Activated T-cell treated with anti-CD3 and anti-CD28 coated beads, Interleukin-2, amount 50 U/mL, for 1 hour (primary cell): ENCODE data around the gene SLC39A5.

Experiments used
- DNase-seq: peaks from one replicate; pipeline ENCODE4 v3.0.0-alpha.2; 2020

SLC39A5 gene

GRCh38 chr12:56219840-56220239, 10.0 kb upstream of the SLC39A5 start:
- DNase-seq, result no peak

- no peak for DNase-seq
These were observed 9.1 kb upstream of the SLC39A5 start for GRCh38 chr12:56220611-56221231.

GRCh38 chr12:56221232-56221756, 8.6 kb upstream of the SLC39A5 start:
- DNase-seq, result no peak

- peak; percentile 93 for DNase-seq
These were observed 7.9 kb upstream of the SLC39A5 start, which contains the start of gene RNF41 for GRCh38 chr12:56221757-56222530. TSS of gene RNF41 (minus strand) at chr12:56221922. CDS start at chr12:56214047, 7,875 bp downstream.

GRCh38 chr12:56222531-56222895, 7.3 kb upstream of the SLC39A5 start:
- DNase-seq, result no peak

- DNase-seq, result no peak
These were observed 6.2 kb upstream of the SLC39A5 start for GRCh38 chr12:56223571-56224101.

GRCh38 chr12:56224102-56224701, 5.6 kb upstream of the SLC39A5 start, which contains the start of gene NABP2:
TSS of gene NABP2 (plus strand) at chr12:56224342. CDS start at chr12:56224857, 515 bp downstream.
- DNase-seq, result peak; percentile 91

GRCh38 chr12:56224954-56225353, 4.9 kb upstream of the SLC39A5 start:
- DNase-seq, result no peak

- no peak for DNase-seq
These were observed 769 bp upstream of the SLC39A5 start for GRCh38 chr12:56229082-56229481.

- no peak for DNase-seq
These were observed 757 bp downstream of the SLC39A5 start for GRCh38 chr12:56230432-56231183.

GRCh38 chr12:56231184-56231582, 1.3 kb downstream of the SLC39A5 start:
- DNase-seq, result no peak

GRCh38 chr12:56234746-56235436, 5.0 kb downstream of the SLC39A5 start:
- DNase-seq, result no peak

- no peak for DNase-seq
These were observed 6.2 kb downstream of the SLC39A5 start for GRCh38 chr12:56236091-56236490.

- DNase-seq, result no peak
These were observed 7.1 kb downstream of the SLC39A5 start for GRCh38 chr12:56236985-56237384.

- no peak for DNase-seq
These were observed 7.7 kb downstream of the SLC39A5 start for GRCh38 chr12:56237552-56237951.

GRCh38 chr12:56241424-56242303, 11.8 kb downstream of the SLC39A5 start:
- no peak for DNase-seq

GRCh38 chr12:56242986-56243385, 13.1 kb downstream of the SLC39A5 start:
- DNase-seq, result no peak

GRCh38 chr12:56243731-56244181, 13.9 kb downstream of the SLC39A5 start:
- DNase-seq, result no peak

GRCh38 chr12:56244494-56244893, 14.6 kb downstream of the SLC39A5 start:
- no peak for DNase-seq

- no peak for DNase-seq
These were observed 18.1 kb downstream of the SLC39A5 start for GRCh38 chr12:56247923-56248322.

GRCh38 chr12:56248711-56249110, 18.9 kb downstream of the SLC39A5 start:
- no peak for DNase-seq
